Activated CD8-positive, alpha-beta memory T cell treated with anti-CD3 and anti-CD28 coated beads, Interleukin-2, amount 10 ng/mL, durations not matched to agents 7 days and 5 days (primary cell): ENCODE results near the gene KNSTRN. TPM values are rescaled to one million over a fixed set of nuclear protein-coding genes. Genes with fewer than 3 reads are reported as not detected.
A peak's percentile ranks its signal among the peaks of the same experiment; 100 is the strongest.

Experiments
- ATAC-seq: fragments of 150-1000 bp; cut with Tn5 transposase; one replicate; pipeline ENCODE4 v1.10.0; 2021; ENCODE audit warnings: moderate library complexity
- CTCF ChIA-PET: fragments of 350-600 bp; sonication (Branson Sonifier 250); formaldehyde crosslinking; loops from one replicate; lab custom pipeline; 2021; ENCODE audit warnings: antibody characterized with exemption; lab: Charles Lee
- DNase-seq: peaks from one replicate; pipeline ENCODE4 v3.0.0-alpha.2; 2020
- H3K27ac Mint-ChIP-seq: one replicate; pipeline ENCODE4 v1.8.0; 2021; ENCODE audit warnings: mild to moderate bottlenecking, mixed read lengths
- H3K27me3 Mint-ChIP-seq: one replicate; pipeline ENCODE4 v1.8.0; 2021; ENCODE audit warnings: mixed read lengths
- H3K36me3 Mint-ChIP-seq: one replicate; pipeline ENCODE4 v1.8.0; 2021; ENCODE audit warnings: mild to moderate bottlenecking, mixed read lengths
- H3K4me1 Mint-ChIP-seq: one replicate; pipeline ENCODE4 v1.8.0; 2021; ENCODE audit warnings: mixed read lengths
- H3K4me3 Mint-ChIP-seq: one replicate; pipeline ENCODE4 v1.8.0; 2021; ENCODE audit warnings: mild to moderate bottlenecking, moderate library complexity, mixed read lengths
- H3K9me3 Mint-ChIP-seq: one replicate; pipeline ENCODE4 v1.8.0; 2022; ENCODE audit warnings: low read depth, mixed read lengths
- total RNA-seq, 2 experiments: library from RNA; stranded (reverse); gene quantifications; one replicate each; pipeline ENCODE4 v1.2.3, GENCODE V29; 2021

KNSTRN gene
- total RNA-seq, 2 experiments from 2014 or later: 77.1 to 82.0 TPM

GRCh38 chr15:40420793-40421192 lies 38.3 kb downstream of the KNSTRN start:
- Mint-ChIP-seq H3K27me3 (no peaks in the 10 kb centered on the region), H3K4me3 (no peak overlapping the region), H3K9me3 (no peaks in the 10 kb centered on the region), H3K4me1 (peaks cover 7% of the 10 kb centered on the region), H3K36me3 (peaks cover 5% of the 10 kb centered on the region), H3K27ac (no peak overlapping the region)
- CTCF ChIA-PET: interaction anchor here (0.8 to 13.9 kb wide), 11 partner anchors 13 to 142 kb away, joined by 3 to 235 read pairs (median 11); partner anchors contain the start of genes CCDC9B, INAFM2, IVD and KNSTRN
- no peak for DNase-seq
- ATAC-seq: no peak

DNA sequence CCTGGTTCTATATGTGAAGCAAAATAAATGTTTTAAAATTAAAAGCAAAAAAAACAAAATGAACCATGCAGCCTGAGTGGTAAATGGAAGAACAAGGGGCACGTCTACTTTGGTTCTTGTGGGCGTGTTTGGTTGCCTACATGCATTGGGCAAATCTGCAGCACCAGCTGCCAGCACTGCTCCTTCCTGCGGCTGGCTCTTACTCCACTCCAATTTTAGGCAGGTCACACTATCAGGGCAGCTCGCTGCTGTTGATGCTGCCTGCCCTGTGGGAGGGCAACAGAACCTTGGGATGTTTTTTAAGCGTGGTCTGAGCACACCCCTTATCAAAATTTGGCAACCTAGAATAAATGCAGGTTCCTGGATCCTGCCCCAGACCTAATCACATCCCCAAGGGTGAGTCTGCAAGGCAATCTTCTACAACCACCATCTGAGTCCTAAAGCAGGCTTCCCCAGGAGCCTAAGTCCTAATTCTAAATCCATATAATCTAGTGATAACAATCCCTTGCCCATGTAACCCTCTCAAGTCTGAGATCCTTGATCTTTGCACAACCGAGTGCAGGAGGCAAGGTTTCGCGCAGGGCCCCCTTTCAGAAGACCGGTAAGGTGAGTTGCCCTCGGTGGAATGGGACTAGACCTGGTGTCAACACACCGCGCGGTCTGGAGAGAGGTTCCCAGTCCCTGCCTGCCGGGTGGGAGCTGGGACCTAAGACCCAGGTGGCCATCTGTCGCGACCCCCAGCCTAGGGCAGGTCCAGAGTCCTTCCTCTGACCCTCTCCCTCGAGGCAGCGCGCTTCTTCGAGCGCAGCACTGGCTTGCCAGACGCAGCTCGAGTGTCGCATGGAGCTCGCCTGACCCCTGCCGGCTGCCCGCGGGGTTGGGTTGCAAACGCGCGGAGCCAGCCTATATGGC lies 39.0 kb downstream of the KNSTRN start:
- ATAC-seq (peak; percentile 99), DNase-seq (peak; percentile 87)
- no peak overlapping the region for H3K27ac Mint-ChIP-seq
- H3K9me3 Mint-ChIP-seq: no peaks in the 10 kb centered on the region
- H3K27me3 Mint-ChIP-seq: no peaks in the 10 kb centered on the region
- no peak overlapping the region for H3K4me3 Mint-ChIP-seq
- peaks cover 4% of the 10 kb centered on the region for H3K36me3 Mint-ChIP-seq
- CTCF ChIA-PET: interaction anchor here (0.9 to 13.9 kb wide), 37 partner anchors 9 to 204 kb away, joined by 3 to 235 read pairs (median 5); partner anchors contain the start of genes CCDC9B, CHST14, INAFM2 and IVD
- H3K4me1 Mint-ChIP-seq: peaks cover 7% of the 10 kb centered on the region

DNA sequence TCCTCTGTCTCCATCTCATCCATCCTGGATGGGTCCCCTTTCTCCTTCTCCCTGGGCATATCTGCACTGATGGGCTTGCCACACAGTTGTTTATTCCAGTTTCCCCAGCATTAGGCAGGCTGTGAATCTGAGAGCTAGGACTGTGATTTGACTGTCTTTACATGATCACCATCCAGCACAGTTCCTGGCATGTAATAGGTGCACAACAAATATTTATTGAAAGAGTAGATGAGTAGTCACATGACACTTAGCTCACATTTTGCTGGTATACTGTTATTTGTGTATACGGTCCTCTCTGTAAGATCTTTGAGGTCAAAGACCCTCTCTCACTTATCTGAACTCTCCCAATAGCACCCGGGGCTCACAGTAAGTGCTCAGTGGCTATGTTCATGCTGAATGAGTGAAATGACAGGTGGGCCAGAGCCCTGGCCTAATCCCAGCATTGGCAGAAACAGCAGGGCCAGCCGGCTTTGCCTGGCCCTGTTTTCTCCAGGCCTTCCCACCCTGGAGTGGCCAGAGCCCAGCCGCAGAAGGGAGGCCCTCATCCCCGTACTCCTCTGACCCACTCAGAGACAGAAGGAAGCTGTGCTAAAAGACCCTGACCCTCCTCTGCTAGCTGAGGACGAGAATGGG lies 42.1 kb downstream of the KNSTRN start:
- ATAC-seq (no peak), DNase-seq (no peak)
- Mint-ChIP-seq H3K9me3 (no peaks in the 10 kb centered on the region), H3K4me1 (peaks cover 7% of the 10 kb centered on the region), H3K27me3 (no peaks in the 10 kb centered on the region), H3K27ac (no peak overlapping the region), H3K36me3 (no peaks in the 10 kb centered on the region), H3K4me3 (no peak overlapping the region)
- CTCF ChIA-PET: interaction anchor here (0.9 to 13.9 kb wide), 7 partner anchors 15 to 146 kb away, joined by 3 to 235 read pairs (median 21); partner anchors contain the start of genes CCDC9B and INAFM2

DNA sequence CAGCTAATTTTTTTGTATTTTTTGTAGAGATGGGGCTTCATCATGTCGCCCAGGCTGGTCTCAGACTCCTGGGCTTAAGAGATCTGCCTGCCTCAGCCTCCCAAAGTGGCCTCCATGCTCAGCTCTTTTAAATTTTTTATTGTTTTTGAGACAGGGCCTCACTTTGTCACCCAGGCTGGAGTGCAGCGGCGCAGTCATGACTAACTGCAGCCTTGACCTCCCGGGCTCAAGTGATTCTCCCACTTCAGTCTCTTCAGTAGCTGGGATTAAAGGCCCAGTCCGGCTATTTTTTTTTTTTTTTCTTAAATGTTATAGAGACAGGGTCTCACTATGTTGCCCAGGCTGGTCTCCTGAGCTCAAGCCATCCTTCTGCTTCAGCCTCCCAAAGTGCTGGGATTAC lies 43.2 kb downstream of the KNSTRN start:
- DNase-seq: no peak
- Mint-ChIP-seq H3K36me3 (no peaks in the 10 kb centered on the region), H3K4me1 (peaks cover 7% of the 10 kb centered on the region)

GRCh38 chr15:40427188-40427587 lies 44.7 kb downstream of the KNSTRN start:
- ATAC-seq: no peak
- H3K27ac Mint-ChIP-seq: no peak overlapping the region
- H3K4me1 Mint-ChIP-seq: no peaks in the 10 kb centered on the region
- DNase-seq: no peak
- H3K9me3 Mint-ChIP-seq: no peaks in the 10 kb centered on the region
- H3K4me3 Mint-ChIP-seq: no peak overlapping the region
- CTCF ChIA-PET: interaction anchor here (0.8 to 13.9 kb wide), 2 partner anchors 63 to 88 kb away, joined by 3 to 235 read pairs; partner anchors contain the start of gene CCDC9B
- no peaks in the 10 kb centered on the region for H3K27me3 Mint-ChIP-seq
- H3K36me3 Mint-ChIP-seq: no peaks in the 10 kb centered on the region

More for the DNA sequence above, 43.2 kb downstream of the KNSTRN start:
- no peaks in the 10 kb centered on the region for H3K9me3 Mint-ChIP-seq
- no peak for ATAC-seq
- CTCF ChIA-PET: interaction anchor here (1.1 to 13.9 kb wide), 4 partner anchors 57 to 147 kb away, joined by 3 to 235 read pairs (median 70); partner anchors contain the start of gene CCDC9B
- no peak overlapping the region for H3K27ac Mint-ChIP-seq
- H3K27me3 Mint-ChIP-seq: no peaks in the 10 kb centered on the region
- no peak overlapping the region for H3K4me3 Mint-ChIP-seq

GRCh38 chr15:40428185-40428584 lies 45.7 kb downstream of the KNSTRN start:
- no peaks in the 10 kb centered on the region for H3K4me1 Mint-ChIP-seq
- H3K27ac Mint-ChIP-seq: no peak overlapping the region
- no peak for ATAC-seq
- no peaks in the 10 kb centered on the region for H3K36me3 Mint-ChIP-seq
- CTCF ChIA-PET: interaction anchor here (13.9 kb wide), 1 partner anchor 89 kb away, joined by 235 read pairs; the partner anchor contains the start of gene CCDC9B
- H3K4me3 Mint-ChIP-seq: no peak overlapping the region
- no peaks in the 10 kb centered on the region for H3K27me3 Mint-ChIP-seq
- DNase-seq: no peak
- no peaks in the 10 kb centered on the region for H3K9me3 Mint-ChIP-seq

GRCh38 chr15:40429068-40429710 lies 46.7 kb downstream of the KNSTRN start:
- no peak overlapping the region for H3K4me3 Mint-ChIP-seq
- H3K4me1 Mint-ChIP-seq: no peaks in the 10 kb centered on the region
- no peak for ATAC-seq
- H3K9me3 Mint-ChIP-seq: no peaks in the 10 kb centered on the region
- CTCF ChIA-PET: interaction anchor here (13.9 kb wide), 1 partner anchor 90 kb away, joined by 235 read pairs; the partner anchor contains the start of gene CCDC9B
- H3K27ac Mint-ChIP-seq: no peak overlapping the region
- H3K36me3 Mint-ChIP-seq: no peaks in the 10 kb centered on the region
- peaks cover 4% of the 10 kb centered on the region for H3K27me3 Mint-ChIP-seq
- no peak for DNase-seq

- Mint-ChIP-seq H3K9me3 (no peaks in the 10 kb centered on the region), H3K4me3 (no peak overlapping the region), H3K27me3 (peaks cover 15% of the 10 kb centered on the region), H3K27ac (no peak overlapping the region), H3K36me3 (no peaks in the 10 kb centered on the region), H3K4me1 (no peaks in the 10 kb centered on the region)
- DNase-seq: no peak
- CTCF ChIA-PET: interaction anchor here (1.0 to 2.9 kb wide), 2 partner anchors 8 to 92 kb away, joined by 3 to 10 read pairs; no protein-coding TSS in a partner anchor
- no peak for ATAC-seq
Measured at GRCh38 chr15:40430271-40430805, 47.8 kb downstream of the KNSTRN start.

DNA sequence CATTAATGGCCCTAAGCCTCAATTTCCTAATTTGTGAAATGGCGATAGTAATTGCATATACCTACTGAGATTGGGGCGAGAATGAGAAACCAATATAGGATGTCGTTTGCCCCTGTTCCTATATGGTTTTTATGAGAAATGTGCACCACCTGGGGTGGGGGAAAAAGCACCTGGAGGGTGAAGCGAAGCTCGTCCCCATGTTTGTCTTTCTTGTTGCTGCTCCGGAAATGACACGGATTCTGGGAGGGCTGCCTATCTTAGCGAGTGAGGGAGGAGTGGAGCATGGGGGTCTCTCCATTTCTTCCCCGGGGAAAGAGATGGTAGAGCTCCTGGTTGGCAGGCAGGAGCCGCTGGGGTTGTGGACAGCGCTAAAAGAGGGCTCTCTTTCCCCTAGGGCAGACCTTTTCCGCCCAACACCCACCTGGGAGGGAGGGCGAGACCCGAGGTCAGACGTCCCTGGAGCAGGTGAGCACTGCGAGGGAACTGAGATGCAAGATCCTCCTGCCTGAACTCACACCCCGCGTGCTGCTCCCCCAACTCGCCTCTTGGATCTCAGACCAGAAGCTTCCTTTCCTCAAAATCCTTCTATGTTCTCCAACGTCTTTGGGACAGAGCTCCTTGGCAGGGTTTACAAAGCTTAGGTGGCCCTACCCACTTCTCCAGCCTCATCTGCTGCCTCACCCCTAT lies 52.6 kb downstream of the KNSTRN start:
- H3K27ac Mint-ChIP-seq: no peak overlapping the region
- H3K4me3 Mint-ChIP-seq: no peak overlapping the region
- no peak for DNase-seq
- ATAC-seq: no peak
- CTCF ChIA-PET: interaction anchor here (1.0 to 2.0 kb wide), 3 partner anchors 13 to 91 kb away, joined by 3 to 9 read pairs (median 7); no protein-coding TSS in a partner anchor
- no peaks in the 10 kb centered on the region for H3K36me3 Mint-ChIP-seq
- H3K9me3 Mint-ChIP-seq: no peaks in the 10 kb centered on the region
- peaks cover 61% of the 10 kb centered on the region for H3K27me3 Mint-ChIP-seq
- peaks cover 15% of the 10 kb centered on the region for H3K4me1 Mint-ChIP-seq

DNA sequence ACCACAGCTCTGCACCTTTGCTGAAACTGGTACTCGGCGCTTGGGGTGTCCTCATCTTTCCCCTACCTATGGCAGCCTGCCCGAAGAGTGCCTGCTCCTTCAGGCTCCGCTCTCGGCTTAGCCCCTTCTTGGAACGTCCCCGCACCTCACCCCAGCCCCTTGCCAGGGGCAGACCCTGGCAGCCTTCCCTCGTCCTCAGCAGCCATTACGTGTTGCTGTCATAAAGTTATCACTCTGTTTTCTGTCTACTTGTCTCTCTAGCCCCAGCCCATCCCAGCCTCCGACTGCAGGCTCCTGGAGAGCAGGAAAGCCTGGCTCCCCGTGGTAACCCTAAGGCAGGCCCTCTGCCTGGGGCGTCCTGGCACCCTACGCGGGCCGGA lies 53.2 kb downstream of the KNSTRN start:
- CTCF ChIA-PET: interaction anchor here (1.7 to 2.0 kb wide), 2 partner anchors 13 to 91 kb away, joined by 7 to 9 read pairs; no protein-coding TSS in a partner anchor
- no peak for ATAC-seq
- Mint-ChIP-seq H3K4me1 (peaks cover 16% of the 10 kb centered on the region), H3K36me3 (no peaks in the 10 kb centered on the region), H3K9me3 (no peaks in the 10 kb centered on the region), H3K27me3 (peaks cover 61% of the 10 kb centered on the region), H3K4me3 (no peak overlapping the region), H3K27ac (no peak overlapping the region)
- DNase-seq: no peak

DNA sequence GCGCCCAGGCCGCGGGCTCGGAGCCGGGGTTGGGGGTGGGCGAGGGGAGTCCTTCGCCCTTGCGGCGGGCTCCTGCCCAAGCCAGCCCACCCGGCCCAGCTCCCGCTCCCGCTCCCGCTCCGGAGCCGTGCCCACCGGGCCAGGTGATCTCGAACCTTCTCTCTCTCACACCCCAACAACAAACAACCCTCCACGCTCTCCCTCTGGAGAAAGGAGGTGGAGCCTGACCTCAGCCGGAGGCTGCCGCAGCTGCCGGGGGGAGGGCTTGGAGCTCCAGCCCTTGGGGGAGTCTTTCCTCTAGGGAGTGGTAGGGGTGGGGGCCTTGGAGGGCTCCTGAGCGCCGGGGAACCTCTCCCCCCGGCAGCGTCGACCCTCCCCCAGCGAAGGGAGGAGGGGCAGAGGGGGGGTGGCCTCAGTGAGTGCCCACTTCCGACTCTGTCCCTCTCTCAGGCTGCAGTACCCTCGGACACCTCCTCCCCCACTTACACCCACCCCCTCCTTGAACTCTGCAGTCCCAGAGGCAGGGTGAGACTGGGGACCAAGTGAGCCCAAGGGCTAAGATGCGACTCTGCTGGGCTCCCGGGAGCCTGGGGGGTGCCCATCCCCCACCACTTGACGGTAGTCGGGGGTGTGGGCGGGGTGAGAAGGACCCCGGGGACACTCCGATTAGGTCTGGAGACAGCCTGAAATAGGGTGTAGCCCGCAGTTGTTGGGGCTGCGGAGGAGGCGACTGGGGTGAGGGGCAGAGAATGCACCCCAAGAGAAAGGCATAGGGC lies 53.8 kb downstream of the KNSTRN start:
- Mint-ChIP-seq H3K36me3 (no peaks in the 10 kb centered on the region), H3K9me3 (no peaks in the 10 kb centered on the region), H3K4me3 (no peak overlapping the region), H3K4me1 (peaks cover 16% of the 10 kb centered on the region), H3K27me3 (peaks cover 61% of the 10 kb centered on the region), H3K27ac (no peak overlapping the region)
- ATAC-seq (no peak), DNase-seq (no peak)
- CTCF ChIA-PET: interaction anchor here (0.9 to 2.0 kb wide), 6 partner anchors 9 to 113 kb away, joined by 3 to 9 read pairs (median 4); partner anchors contain the start of genes DISP2 and INAFM2
